ENCODE data around the gene ARL16.

The ARL16 gene, protein sequence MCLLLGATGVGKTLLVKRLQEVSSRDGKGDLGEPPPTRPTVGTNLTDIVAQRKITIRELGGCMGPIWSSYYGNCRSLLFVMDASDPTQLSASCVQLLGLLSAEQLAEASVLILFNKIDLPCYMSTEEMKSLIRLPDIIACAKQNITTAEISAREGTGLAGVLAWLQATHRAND

GRCh38 chr17:81683584-81684441 lies at the start of gene ARL16, which contains the start of gene HGS:
ARL16 (minus strand) TSS chr17:81683797; CDS start chr17:81683753, 44 bp downstream.
HGS (plus strand) TSS chr17:81684011; CDS start chr17:81684067, 56 bp downstream.
- peak; percentile 98 for DNase-seq

GRCh38 chr17:81727324-81728031 lies 43.9 kb upstream of the ARL16 start:
- DNase-seq, result peak; percentile 36

GRCh38 chr17:81726004-81726403 lies 42.4 kb upstream of the ARL16 start:
- no peak for DNase-seq

DNA sequence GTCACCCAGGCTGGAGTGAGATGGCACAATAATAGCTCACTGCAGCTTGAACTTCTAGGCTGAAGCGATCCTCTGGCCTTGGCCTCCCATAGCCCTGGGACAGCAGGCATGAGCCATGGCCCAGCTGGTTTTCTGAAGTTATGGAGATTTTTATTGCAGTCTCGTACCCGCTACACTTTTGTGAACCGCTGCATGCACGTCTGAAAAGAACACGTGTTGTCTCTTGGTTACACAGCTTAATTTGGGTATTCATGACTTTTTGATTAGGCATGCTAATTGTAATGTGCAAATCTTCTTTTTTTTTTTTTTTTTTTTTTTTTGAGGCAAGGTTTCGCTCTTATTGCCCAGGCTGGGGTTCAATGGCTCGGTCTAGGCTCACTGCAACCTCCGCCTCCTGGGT lies 41.8 kb upstream of the ARL16 start:
- DNase-seq, result no peak

GRCh38 chr17:81723651-81724209 lies 40.1 kb upstream of the ARL16 start:
- DNase-seq, result no peak

DNA sequence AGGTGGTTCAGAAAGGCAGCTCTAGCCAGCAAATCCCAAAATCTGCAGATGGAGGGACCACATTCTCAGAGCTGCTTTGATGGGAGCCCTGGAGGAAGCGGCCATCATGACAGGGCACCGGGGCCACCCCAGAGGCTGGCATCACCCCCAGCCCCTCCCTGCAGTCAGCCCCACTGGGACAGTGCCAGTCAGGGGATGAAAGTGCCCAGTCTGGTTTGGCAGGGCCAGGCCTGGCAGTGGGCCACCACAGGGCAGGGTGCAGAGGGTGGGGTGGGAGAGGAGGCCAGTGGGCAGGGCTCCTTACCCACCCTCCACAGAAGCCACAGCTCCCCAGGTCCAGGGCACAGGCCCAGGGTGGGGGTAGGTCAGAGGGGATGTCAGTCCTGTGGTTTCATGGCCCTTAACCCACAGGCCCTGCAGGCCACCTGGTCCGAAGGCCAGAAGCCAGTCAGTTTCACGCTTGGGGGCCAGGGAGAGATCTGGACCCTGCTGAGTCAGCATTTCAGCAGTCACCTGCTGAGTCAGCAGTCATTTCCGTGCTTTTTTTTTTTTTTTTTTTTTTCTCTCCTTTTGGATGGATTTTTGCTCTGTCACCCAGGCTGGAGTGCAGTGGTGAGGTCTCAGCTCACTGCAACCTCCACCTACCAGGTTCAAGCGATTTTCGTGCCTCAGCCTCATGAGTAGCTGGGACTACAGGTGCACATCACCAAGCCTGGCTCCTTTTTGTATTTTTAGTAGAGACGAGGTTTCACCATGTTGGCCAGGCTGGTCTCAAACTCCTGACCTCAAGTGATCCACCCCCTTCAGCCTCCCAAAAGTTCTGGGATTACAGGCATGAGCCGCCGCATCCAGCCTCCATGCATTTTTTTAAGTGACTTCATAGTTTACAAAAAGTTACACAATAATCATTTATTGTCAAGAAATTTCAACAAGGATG lies 38.9 kb upstream of the ARL16 start:
- DNase-seq, result no peak

GRCh38 chr17:81720267-81721071 lies 36.9 kb upstream of the ARL16 start:
- DNase-seq, result no peak

- no peak for DNase-seq
These were observed 36.0 kb upstream of the ARL16 start for GRCh38 chr17:81719410-81720266.

GRCh38 chr17:81717766-81718089 lies 34.1 kb upstream of the ARL16 start:
- DNase-seq, result no peak

DNA sequence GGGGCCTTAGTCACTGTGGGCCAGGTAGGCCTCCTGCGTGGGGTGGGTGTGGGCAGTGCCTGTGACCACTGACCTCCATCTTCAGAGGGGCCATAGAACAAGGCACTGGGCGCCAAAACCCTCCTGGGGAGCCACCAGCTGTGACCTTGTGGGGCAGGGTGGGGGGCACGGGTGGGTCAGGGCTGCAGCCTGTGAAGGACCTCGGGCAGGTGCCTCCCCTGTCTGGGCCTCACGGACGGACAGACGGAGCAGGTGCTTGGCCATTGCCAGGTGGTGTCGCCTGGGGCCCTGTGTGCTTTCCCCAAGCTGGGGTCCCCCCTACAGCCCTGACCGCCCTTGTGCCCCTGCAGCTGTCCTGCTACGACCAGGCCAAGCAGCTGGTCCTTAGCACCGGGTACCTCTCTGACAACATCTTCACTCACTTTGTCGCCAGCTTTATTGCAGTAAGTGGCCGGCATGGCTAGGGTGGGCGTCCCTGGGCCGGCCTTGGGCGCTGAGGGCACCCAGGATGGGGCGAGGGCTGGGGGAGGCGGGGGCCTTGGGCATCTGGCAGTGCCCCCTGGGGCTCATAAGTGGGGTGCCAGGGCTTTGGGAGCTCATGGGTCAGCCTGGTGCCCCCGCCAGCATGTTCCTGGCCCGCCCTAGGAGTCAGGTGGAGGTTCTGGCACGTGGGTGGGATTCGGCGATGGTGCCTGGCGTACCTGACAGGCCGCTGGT lies 33.6 kb upstream of the ARL16 start:
- no peak for DNase-seq

DNA sequence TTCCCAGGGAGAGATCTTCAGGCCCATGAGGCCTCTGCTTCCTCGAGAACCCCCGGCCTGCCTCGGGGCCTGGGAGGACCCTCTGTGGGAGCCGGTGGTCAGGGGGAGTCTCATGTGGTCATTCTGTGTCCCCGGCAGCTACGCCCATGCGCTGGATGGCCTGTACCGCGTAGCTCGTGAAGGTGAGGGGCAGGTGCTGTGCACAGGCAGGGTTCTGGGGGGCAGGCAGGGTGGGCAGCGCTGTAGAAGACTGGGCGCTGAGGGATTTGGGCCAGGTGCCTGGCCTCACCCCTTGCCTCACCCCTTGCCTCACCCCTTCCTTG lies 33.0 kb upstream of the ARL16 start:
- no peak for DNase-seq

GRCh38 chr17:81715872-81716673 lies 32.5 kb upstream of the ARL16 start:
- DNase-seq, result no peak

DNA sequence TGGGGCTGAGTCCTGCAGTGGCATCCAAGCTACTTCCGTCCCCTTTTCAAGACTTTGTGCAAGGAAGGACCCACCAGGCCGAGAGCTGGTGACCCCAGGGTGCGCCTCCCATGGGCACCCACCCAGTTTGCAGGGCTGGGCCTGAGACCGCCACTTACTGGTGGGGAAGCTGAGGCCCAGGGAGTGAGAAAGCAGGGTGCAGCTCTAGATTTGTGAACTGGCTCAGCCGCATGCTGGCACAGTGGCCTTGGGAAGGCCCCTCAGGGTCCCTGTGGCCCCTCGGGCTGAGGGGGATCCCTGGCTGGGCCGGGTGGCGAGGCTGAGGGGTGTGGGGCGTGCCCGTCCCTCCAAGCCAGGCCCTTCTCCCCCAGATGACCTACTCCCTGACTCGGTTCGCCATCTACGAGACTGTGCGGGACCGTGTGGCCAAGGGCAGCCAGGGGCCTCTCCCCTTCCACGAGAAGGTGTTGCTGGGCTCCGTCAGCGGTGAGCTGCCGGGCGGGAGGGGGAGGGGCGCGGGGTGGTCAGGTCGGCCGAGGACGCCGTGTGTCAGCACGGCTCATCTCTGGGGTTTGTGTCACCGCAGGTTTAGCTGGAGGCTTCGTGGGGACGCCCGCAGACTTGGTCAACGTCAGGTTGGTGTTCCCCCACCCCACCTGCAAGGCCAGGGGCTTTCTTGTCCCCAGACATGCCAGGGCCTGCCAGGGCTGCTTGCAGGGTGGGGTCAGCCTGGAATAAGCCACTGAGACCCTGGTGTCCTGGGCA lies 31.7 kb upstream of the ARL16 start:
- no peak for DNase-seq

GRCh38 chr17:81714412-81715106 lies 31.0 kb upstream of the ARL16 start:
- DNase-seq, result no peak

DNA sequence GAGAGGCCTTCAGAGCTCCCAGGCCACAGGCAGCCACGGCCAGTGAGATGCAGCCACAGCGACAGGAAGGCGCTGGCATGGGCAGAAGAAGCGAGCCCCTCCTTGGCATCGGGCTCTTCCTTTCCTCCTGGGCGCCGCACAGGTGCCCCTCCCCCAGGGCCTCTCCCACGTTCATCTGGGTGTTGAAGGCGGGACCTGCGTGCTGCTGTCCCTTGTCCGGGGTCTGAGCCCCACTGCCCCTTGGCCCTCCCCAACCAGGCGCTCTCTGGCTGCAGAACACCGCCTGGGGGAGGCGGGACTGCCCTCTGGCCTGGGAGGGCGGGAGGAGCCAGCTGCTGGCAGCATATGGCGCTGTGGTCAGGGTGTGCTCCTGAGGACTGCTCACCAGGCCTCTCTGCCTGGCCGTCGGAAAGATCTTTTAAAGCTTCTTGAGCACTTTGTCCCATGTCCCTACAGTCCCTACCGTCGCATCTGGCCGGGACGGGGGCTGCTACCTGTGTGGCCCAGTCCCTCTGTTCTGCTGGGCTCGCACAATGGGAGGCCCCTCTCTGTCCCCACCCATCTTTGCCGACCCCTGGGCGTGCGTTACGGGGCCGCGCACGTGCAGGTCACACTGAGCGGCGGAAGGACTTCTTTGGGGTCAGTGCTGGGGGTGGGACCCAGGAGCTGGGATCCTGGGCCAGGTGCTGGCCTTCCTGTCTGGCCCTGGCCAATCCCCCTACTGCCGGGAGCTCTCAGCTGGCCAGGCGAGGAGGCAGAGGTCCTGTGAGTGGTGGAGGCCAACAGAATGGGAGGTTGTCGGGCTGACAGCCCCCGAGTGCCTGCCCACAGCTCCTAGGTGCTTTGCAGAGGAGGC lies 30.2 kb upstream of the ARL16 start:
- no peak for DNase-seq

- no peak for DNase-seq
These were observed 29.5 kb upstream of the ARL16 start for GRCh38 chr17:81713004-81713555.

Data from NCI-H1436 treated with DMSO at 0.1 percent for 48 hours (cell line).